GM12892 (cell line): Measurements from ENCODE around the gene TPR.

Source experiments
- POLR2A ChIP-seq: IDR thresholded peaks from 2 replicates; pipeline ENCODE4 v1.6.1; 2011; ENCODE audit warnings: low read depth, low read length, control low read depth
- POLR2AphosphoS5 ChIP-seq: IDR thresholded peaks from 2 replicates; pipeline ENCODE4 v1.6.1; 2011; ENCODE audit warnings: low read depth, low read length, control low read depth

DNA sequence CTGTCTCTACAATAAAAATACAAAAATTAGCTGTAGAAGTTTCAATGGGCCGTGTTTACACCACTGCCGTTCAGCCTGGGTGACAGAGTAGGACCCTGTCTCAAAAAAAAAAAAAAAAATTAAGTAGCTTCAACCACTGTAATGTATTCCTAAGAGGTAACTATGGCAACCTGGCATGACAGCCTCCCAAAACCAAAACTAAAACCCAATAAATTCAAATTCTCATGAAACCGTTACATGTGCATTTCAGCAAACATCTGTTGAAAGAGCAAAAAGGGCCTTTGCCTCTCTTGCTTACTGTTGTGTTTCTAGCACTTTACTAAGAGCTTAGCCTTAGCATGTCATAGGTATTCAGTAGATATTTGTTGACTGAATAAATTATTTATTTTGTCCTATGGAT is 34.0 kb upstream of the TPR start:
- no peak for TF ChIP-seq POLR2AphosphoS5
- no peak for TF ChIP-seq POLR2A
